AG04449 (cell line): ENCODE measurements around the gene DPF3.

Experiments
- CTCF ChIA-PET: fragments of 350-600 bp; formaldehyde crosslinking; extraction: SDS; loops from one replicate; lab custom pipeline; 2021; ENCODE audit warnings: antibody characterized with exemption; lab: Yijun Ruan, JAX
- POLR2A ChIA-PET: fragments of 400-600, 350-600 bp; formaldehyde crosslinking; extraction: SDS; loops from one replicate; lab custom pipeline; 2020; ENCODE audit warnings: antibody characterized with exemption, inconsistent platforms; lab: Yijun Ruan, JAX
- DNase-seq: peaks from one replicate; pipeline ENCODE4 v3.0.0-alpha.2; 2010; ENCODE audit warnings: low read depth, low spot score
- H3K4me3 ChIP-seq: 2 replicates; pipeline ENCODE4 v1.5.1; 2011; ENCODE audit warnings: low read depth, mild to moderate bottlenecking, control low read depth, low read length
- TF ChIP-seq, protein P1 (sequence below): IDR thresholded peaks from one replicate; pipeline ENCODE4 v1.5.1; 2011; ENCODE audit warnings: mild to moderate bottlenecking, moderate library complexity, low read length, control low read depth, inconsistent platforms; ENCODE audit not compliant: insufficient read depth; ENCODE audit errors: missing control alignments

DPF3 gene

DNA sequence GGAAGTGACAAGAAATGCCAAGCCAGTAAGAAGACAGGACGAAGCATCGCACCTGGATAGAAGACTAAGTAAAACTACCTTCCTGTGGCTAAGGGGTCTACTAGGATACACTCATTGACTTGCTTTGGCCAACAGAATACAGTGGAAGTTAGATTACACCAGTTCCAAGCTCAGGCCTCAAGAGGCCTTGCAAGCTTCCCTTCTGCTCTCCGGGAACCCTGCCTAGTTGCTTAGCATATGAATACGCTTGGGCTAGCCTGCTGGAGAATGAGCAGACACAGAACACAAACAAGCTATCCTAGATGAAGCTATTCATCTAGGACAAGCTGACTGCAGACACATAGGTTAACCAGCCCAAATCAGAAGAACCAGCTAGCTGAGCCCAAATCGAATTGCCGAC, 97.0 kb downstream of the DPF3 start:
- POLR2A ChIA-PET = no interaction called here
- CTCF ChIA-PET = no interaction called here
- H3K4me3 ChIP-seq = no peak overlapping the region
- no peak for DNase-seq
- TF ChIP-seq, protein P1, sequence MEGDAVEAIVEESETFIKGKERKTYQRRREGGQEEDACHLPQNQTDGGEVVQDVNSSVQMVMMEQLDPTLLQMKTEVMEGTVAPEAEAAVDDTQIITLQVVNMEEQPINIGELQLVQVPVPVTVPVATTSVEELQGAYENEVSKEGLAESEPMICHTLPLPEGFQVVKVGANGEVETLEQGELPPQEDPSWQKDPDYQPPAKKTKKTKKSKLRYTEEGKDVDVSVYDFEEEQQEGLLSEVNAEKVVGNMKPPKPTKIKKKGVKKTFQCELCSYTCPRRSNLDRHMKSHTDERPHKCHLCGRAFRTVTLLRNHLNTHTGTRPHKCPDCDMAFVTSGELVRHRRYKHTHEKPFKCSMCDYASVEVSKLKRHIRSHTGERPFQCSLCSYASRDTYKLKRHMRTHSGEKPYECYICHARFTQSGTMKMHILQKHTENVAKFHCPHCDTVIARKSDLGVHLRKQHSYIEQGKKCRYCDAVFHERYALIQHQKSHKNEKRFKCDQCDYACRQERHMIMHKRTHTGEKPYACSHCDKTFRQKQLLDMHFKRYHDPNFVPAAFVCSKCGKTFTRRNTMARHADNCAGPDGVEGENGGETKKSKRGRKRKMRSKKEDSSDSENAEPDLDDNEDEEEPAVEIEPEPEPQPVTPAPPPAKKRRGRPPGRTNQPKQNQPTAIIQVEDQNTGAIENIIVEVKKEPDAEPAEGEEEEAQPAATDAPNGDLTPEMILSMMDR = no peak

DNA sequence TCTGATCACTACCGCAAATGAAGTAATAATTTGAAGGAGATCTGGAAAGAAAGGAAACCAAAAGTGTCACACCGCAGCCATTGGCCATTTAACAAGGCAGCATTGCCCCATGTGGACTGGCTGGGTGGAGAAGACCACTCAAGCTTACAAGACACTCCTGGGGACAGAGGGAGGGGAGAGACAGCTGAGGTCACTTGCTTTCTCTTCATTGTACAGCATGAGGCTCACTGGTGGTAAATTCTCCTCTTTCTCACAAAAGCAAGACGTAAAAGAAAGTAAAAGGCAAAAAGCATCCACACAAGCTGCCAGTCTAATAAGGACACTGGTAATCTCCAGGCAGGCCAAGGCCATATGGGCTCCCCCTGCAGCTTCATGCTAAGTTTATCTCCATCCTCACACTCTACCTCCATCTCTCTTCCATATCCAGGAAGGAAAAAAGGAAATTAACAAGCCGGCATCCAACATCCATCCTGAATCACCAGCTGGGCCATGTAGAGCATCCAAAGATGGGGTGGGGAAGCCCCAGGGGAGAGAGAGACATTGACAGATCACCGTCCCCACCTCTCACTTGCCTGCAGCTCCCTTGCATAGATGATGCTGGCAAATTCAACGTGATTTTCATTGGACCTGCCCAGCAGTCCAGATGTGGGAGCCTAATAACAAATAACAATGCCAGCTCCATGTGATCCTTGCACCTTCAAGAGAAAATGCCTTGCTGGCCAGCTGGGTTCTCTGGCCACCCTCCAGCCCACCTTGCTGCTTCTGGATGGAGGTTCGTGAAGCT, 100.6 kb downstream of the DPF3 start:
- CTCF ChIA-PET = no interaction called here

DNA sequence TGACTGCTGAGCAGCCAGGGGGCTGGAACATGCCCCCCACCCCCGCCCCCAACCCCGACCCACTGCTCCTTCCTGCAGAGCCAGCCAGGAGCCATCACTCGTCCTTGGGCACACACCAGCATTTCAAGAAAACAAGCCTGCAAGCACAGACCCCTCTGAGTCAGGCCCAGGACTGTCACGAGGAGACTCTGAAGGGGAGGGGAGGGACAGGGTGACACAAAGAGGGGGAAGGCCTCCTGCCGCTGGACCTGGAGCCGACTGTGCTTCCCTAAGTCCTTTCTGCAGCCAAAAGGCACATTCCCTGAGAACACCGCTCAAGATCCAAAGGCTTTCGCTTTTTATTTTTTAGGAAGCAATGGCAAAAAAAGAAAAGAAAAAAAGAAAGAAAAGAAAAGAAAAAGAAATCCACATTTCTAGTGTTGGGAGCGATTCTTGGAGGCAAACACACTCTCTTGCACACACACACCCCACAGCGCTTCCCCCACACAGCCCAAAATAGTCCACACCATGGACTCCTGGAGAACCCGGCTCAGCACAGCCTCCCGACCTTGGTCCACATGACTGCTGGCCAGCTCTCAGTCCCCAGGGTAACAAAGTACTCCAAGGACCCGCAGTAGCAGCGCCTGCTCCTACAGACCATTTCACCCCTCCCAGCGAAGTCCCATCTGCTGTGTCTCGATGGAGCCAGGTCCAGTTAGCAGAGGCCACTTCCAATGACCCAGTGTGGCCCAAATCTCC, 101.7 kb downstream of the DPF3 start:
- DNase-seq = no peak
- CTCF ChIA-PET = no interaction called here
- TF ChIP-seq, protein P1 = no peak
- H3K4me3 ChIP-seq = no peak overlapping the region
- POLR2A ChIA-PET = no interaction called here

More for the DNA sequence above, 100.6 kb downstream of the DPF3 start:
- H3K4me3 ChIP-seq = no peak overlapping the region
- TF ChIP-seq, protein P1 = no peak
- POLR2A ChIA-PET = no interaction called here
- no peak for DNase-seq

DNA sequence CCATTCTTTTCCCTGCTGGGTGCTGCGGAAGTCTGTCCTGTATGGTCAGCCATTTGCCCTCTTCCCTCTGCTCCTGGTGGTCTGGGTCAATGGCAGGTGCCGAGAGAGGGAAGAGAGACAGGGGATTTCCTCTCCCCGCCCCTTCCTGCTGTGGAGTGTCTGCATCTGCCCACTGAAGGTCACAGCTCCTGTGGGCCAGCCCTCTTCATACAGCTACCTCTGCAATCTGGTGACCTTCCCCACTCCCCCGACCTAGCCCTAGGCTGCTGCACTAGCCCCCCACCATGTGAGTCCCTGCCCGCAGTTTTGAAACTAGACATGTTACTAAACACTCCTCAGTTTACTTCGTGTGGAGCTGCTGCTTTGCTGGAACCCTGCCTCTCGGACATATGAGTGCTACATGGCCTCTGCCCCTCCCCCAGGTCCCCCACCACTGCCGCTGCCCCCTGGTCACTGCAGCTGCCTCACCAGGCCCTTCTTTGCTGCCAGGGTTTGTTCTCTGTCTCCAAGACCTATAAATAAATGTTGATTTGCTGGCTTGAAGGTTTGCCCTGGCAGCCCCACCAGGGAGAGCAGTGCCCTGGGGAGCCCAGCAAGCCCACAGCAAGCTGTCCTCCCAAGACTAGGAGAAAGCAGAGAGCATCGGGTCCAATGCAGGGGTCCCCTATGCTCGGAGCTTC, 102.9 kb downstream of the DPF3 start:
- POLR2A ChIA-PET = no interaction called here
- no peak overlapping the region for H3K4me3 ChIP-seq
- DNase-seq = no peak
- CTCF ChIA-PET = interaction anchor here (1.0 kb wide), 1 partner anchor 31 kb away, joined by 3 read pairs; no protein-coding TSS in a partner anchor
- TF ChIP-seq, protein P1 = no peak

DNA sequence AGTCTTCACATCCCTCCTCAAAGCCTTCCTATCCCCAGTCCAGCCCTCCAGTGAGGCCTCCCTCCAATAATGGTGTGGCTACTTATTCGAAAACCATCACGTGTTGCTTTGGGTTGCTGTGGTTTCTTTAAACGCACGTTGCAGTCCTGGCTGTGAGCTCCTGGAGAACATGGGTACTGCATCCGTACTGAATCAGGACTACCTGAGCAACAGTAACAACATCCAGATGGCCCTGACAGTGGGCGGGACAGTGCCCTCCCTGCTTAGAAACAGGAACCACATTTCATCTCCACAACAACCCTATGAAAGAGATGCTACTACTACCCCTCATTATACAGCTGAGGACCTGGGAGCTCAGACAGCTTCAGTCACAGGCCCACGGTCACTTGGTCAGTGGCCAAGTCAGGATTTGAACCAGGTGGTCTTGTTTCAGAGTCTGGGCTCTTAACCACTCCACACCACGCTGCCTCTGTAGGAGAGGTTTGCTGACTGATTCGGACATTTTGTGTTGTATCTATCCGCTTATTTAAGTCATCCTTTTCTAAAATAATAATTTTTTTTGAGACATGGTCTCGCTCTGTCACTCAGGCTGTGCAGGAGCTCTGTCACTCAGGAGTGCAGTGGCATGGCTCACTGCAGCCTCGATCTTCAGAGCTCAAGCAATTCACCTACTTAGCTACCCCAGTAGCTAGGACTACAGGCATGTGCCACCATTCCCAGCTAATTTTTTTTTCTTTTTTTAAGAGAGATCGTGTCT, 104.8 kb downstream of the DPF3 start:
- DNase-seq = no peak
- no peak overlapping the region for H3K4me3 ChIP-seq
- TF ChIP-seq, protein P1 = no peak
- ChIA-PET CTCF (interaction anchor here (1.7 kb wide), 1 partner anchor 8 kb away, joined by 5 read pairs; no protein-coding TSS in a partner anchor), POLR2A (no interaction called here)
